GM12891 (cell line): Measurements from ENCODE around the gene SMURF2.
A peak's percentile ranks its signal among the peaks of the same experiment; 100 is the strongest.
"Not testable (repeated sequence)": the region's sequence is repeated elsewhere in the genome, so short reads cannot be mapped to it uniquely, and the experiment has no call there.

ENCODE experiments used
- DNase-seq: peaks from one replicate; pipeline ENCODE4 v3.0.0; 2011; ENCODE audit warnings: low spot score; ENCODE audit not compliant: insufficient read length
- FAIRE-seq: peaks from 2 replicates; lab custom pipeline; 2011; peaks lifted over from hg19 to GRCh38; lab: Jason Lieb, UNC
- PAX5 ChIP-seq: IDR thresholded peaks from 2 replicates; pipeline ENCODE4 v1.6.1; 2011; ENCODE audit warnings: low read length, moderate library complexity, mild to moderate bottlenecking; ENCODE audit not compliant: insufficient read depth, severe bottlenecking
- POLR2A ChIP-seq: IDR thresholded peaks from 2 replicates; pipeline ENCODE4 v1.6.1; 2011; ENCODE audit warnings: low read depth, low read length, control low read depth
- POLR2AphosphoS5 ChIP-seq: IDR thresholded peaks from 2 replicates; pipeline ENCODE4 v1.6.1; 2011; ENCODE audit warnings: low read depth, low read length, control low read depth
- POU2F2 ChIP-seq: IDR thresholded peaks from 2 replicates; pipeline ENCODE4 v1.6.1; 2011; ENCODE audit warnings: low read depth, mild to moderate bottlenecking, control low read depth, low read length, moderate library complexity
- SPI1 ChIP-seq: IDR thresholded peaks from 2 replicates; pipeline ENCODE4 v1.6.1; 2011; ENCODE audit warnings: low read depth, low read length, control low read depth
- TAF1 ChIP-seq: IDR thresholded peaks from 2 replicates; pipeline ENCODE4 v1.6.1; 2011; ENCODE audit warnings: low read depth, low read length, control low read depth

SMURF2 gene

DNA sequence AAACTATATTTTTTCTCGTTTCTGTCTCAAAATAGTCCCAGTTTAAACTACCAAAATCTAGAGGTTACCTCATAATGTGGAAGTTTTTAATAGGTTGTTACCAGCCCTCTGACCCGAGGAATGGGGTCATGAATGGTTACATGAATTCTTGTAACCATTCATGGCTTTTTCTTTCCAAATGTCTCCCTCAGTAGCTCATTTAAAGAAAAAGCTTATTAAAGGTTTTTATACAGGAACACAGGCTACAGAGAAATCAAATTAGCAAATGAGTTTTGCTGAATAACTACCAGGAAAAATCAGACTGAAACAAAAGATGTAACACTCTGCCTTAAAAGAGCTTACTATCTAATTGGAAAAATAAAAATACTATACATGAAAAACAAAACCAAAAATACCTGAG lies 63.4 kb downstream of the SMURF2 start:
- TF ChIP-seq SPI1: no peak
- no peak for TF ChIP-seq PAX5
- no peak for TF ChIP-seq TAF1
- no peak for TF ChIP-seq POLR2AphosphoS5
- TF ChIP-seq POLR2A: no peak
- no peak for TF ChIP-seq POU2F2
- FAIRE-seq (no peak), DNase-seq (no peak)

DNA sequence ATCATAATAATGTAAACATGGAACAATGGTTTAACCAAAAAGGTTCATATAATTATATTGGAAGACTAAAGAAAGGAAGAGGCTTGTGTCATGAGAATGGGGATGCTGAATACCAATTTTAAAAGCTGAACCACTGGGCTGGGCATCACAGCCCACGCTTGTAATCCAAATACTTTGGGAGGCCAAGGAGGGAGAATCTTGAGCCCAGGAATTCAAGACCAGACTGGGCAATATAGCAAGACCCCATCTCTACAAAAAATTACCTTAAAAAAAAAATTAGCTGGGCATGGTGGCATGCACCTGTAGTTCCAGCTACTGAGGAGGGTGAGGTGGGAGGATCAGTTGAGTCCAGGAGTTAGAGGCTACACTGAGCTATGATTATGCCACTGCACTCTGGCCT lies 65.1 kb downstream of the SMURF2 start:
- DNase-seq (no peak), FAIRE-seq (no peak)
- TF ChIP-seq PAX5 (no peak), POU2F2 (no peak), POLR2AphosphoS5 (no peak), POLR2A (no peak), SPI1 (no peak), TAF1 (no peak)

GRCh38 chr17:64596439-64596838 lies 65.7 kb downstream of the SMURF2 start:
- TF ChIP-seq TAF1: no peak
- TF ChIP-seq PAX5: no peak
- TF ChIP-seq POLR2AphosphoS5: no peak
- no peak for TF ChIP-seq POU2F2
- TF ChIP-seq POLR2A: no peak
- DNase-seq: no peak
- FAIRE-seq: no peak

DNA sequence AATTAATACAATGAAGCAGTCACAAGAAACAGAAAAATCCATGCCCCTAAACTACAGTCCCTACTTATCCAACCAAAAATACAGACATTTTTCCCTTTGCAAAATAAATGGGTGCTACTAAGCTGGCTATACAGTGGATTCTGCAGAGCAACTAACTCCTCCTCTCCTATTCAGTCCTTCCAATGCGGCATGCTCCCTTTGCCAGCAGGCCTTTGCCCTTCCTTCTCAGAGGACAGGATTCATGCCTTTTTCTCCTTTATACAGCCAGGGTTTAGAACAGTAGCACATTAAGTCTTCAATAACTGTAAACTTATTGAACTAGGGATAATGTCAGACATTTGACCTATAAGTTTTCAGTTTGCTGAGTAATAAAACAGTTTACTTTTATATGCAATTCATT lies 70.2 kb downstream of the SMURF2 start:
- no peak for FAIRE-seq
- TF ChIP-seq POLR2AphosphoS5 (no peak), PAX5 (no peak), POU2F2 (no peak), TAF1 (no peak), SPI1 (no peak), POLR2A (no peak)
- no peak for DNase-seq

- FAIRE-seq (no peak), DNase-seq (no peak)
- TF ChIP-seq POLR2AphosphoS5 (no peak), POU2F2 (no peak), POLR2A (no peak), PAX5 (no peak), SPI1 (no peak), TAF1 (no peak)
Observed at GRCh38 chr17:64585146-64585545, 77.0 kb downstream of the SMURF2 start.

DNA sequence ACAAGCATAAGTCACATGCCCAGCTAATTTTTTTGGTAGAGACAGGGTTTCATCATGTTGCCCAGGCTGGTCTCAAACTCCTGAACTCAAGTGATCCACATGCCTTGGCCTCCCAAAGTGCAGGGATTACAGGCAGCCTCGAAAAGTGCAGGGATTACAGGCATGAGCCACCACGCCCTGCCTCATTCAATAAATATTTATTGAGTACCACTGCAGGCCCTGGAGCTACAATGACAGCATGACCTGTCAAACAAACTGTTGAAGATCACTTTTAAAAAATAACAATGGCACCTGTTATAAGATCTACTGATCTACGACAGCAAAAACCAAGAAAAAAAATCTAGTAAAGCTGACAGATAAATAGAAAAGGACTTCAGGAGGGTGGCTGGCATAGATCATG lies 79.1 kb downstream of the SMURF2 start:
- TF ChIP-seq POLR2A: no peak
- no peak for TF ChIP-seq POU2F2
- TF ChIP-seq TAF1: no peak
- TF ChIP-seq POLR2AphosphoS5: no peak
- no peak for TF ChIP-seq PAX5
- no peak for TF ChIP-seq SPI1

DNA sequence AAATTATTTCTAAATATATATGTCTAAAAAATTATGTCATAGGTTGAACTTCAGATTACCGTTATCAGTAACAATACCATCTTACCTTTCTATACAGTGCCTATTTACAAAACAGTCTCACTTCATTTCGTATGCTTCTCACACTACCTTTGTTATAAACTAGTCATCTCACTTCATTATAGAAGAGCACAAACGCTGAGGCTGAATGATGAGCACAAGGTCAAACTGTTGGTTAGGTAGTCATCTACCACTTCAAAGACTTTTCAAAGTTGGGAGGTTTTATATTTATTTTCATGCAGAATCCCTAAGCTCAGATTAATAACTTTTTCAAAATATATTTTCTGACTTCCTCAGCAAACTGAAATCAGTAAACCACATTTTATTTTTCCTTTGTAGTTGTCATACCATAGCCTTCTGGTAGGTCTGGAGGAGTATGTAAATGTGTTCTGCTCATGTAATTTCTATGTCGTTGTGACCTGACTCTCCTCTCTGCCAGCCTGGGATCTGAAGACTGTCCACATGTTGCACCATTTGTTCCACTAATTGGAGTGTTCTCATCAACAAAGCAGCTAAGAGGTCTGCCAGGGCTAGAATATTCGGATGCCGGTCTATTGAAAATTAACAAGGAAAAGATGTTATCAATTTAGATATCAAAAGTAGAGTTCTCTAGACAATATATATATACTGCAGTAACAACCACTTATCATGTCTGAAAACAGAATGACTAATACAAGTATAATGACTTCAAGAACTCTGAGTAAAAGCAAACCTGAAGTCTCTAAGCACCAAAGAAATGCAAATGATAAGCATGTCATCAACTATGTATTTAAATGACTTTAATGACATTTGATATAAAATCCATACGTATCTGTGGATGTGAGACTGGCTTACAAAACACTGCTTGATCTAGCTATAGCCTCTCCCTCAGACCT lies 81.5 kb downstream of the SMURF2 start:
- no peak for TF ChIP-seq POLR2AphosphoS5
- TF ChIP-seq TAF1: no peak
- no peak for TF ChIP-seq PAX5
- no peak for TF ChIP-seq POLR2A
- peak; percentile 82 for TF ChIP-seq POU2F2
- peak; percentile 36 for TF ChIP-seq SPI1
- DNase-seq (no peak), FAIRE-seq (no peak)

More for the DNA sequence above, 79.1 kb downstream of the SMURF2 start:
- no peak for FAIRE-seq
- DNase-seq: no peak

DNA sequence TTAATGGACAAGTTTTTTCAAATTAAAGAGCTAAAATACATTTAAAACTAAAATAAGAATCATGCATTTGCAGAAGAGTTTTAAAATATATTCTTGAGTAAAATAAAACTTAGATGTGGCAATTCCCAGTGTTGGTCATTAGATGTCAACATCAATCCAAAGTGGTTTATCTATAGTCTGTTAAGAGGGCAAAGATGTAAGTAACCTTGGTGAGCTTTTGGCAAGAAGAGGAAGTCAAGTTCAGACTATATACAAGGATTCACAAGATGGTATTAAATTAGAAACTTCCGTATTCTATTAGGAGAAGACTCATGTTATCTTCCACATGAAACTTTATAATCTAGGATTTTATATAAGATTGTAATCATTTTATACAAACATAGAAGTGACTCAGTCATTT lies 82.2 kb downstream of the SMURF2 start:
- DNase-seq (no peak), FAIRE-seq (no peak)

DNA sequence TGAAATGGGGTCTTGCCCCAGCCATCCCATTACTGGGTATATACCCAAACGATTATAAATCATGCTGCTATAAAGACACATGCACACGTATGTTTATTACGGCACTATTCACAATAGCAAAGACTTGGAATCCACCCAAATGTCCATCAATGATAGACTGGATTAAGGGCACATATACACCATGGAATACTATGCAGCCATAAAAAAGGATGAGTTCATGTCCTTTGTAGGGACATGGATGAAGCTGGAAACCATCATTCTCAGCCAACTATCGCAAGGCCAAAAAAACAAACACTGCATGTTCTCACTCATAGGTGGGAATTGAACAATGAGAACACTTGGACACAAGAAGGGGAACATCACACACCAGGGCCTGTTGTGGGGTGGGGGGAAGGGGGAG lies 85.1 kb downstream of the SMURF2 start:
- FAIRE-seq: not testable (repeated sequence)

More for the DNA sequence above, 82.2 kb downstream of the SMURF2 start:
- TF ChIP-seq SPI1 (0 out of 2 replicates have a peak, but pooled peaks have one; percentile 7), POU2F2 (no peak), POLR2A (no peak)

GRCh38 chr17:64575431-64575830 lies 86.7 kb downstream of the SMURF2 start:
- no peak for FAIRE-seq

More for the DNA sequence above, 85.1 kb downstream of the SMURF2 start:
- DNase-seq: not testable (repeated sequence)

More at GRCh38 chr17:64575431-64575830, 86.7 kb downstream of the SMURF2 start:
- TF ChIP-seq TAF1 (no peak), POLR2A (no peak), POU2F2 (no peak)
- no peak for DNase-seq
